NCI-H2107 treated with DMSO at 0.1 percent for 48 hours (cell line): ENCODE data around the gene CCDC57.
A peak's percentile ranks its signal among the peaks of the same experiment; 100 is the strongest.

ENCODE experiments used
- DNase-seq: peaks from one replicate; lab custom pipeline; 2025; ENCODE audit not compliant: unreplicated experiment; lab: John Stamatoyannopoulos, UW

Gene CCDC57

GRCh38 chr17:82108961-82109475, 103.6 kb downstream of the CCDC57 start:
- no peak for DNase-seq

- no peak for DNase-seq
Observed at GRCh38 chr17:82108496-82108945, 104.1 kb downstream of the CCDC57 start.

GRCh38 chr17:82108038-82108437, 104.6 kb downstream of the CCDC57 start:
- no peak for DNase-seq

- DNase-seq = no peak
Observed at GRCh38 chr17:82107341-82107860, 105.2 kb downstream of the CCDC57 start.

- no peak for DNase-seq
Observed at GRCh38 chr17:82106688-82107305, 105.8 kb downstream of the CCDC57 start.

GRCh38 chr17:82105882-82106687, 106.6 kb downstream of the CCDC57 start:
- peak; percentile 54 for DNase-seq

- DNase-seq = no peak
Observed at GRCh38 chr17:82105417-82105881, 107.2 kb downstream of the CCDC57 start.

- DNase-seq = no peak
Observed at GRCh38 chr17:82104797-82105416, 107.7 kb downstream of the CCDC57 start.

- DNase-seq = no peak
Observed at GRCh38 chr17:82103553-82104451, 108.8 kb downstream of the CCDC57 start.

- no peak for DNase-seq
Observed at GRCh38 chr17:82101767-82102679, 110.6 kb downstream of the CCDC57 start.

GRCh38 chr17:82101301-82101715, 111.3 kb downstream of the CCDC57 start:
- no peak for DNase-seq

GRCh38 chr17:82100502-82101298, 111.9 kb downstream of the CCDC57 start:
- no peak for DNase-seq

- DNase-seq = no peak
Observed at GRCh38 chr17:82098939-82099763, 113.5 kb downstream of the CCDC57 start.

- peak; percentile 55 for DNase-seq
Observed at GRCh38 chr17:82098169-82098938, 114.3 kb downstream of the CCDC57 start, which contains the start of gene FASN. TSS of gene FASN (minus strand) at chr17:82098236. CDS start at chr17:82096445, 1,791 bp downstream.

- DNase-seq = no peak
Observed at GRCh38 chr17:82097919-82098168, 114.8 kb downstream of the CCDC57 start.

GRCh38 chr17:82097184-82097918, 115.3 kb downstream of the CCDC57 start:
- no peak for DNase-seq
